ENCODE measurements around the gene BACE2. TPM values are rescaled to one million over a fixed set of nuclear protein-coding genes. Genes with fewer than 3 reads are reported as not detected.

Gene BACE2
- total RNA-seq, 2 experiments from 2014 or later = not detected

- no peaks in the 10 kb centered on the region for H3K36me3 ChIP-seq (ENCODE audit: insufficient read depth, low read length)
Observed at GRCh38 chr21:41199123-41199522, 31.2 kb downstream of the BACE2 start.

GRCh38 chr21:41199588-41199987 lies 31.6 kb downstream of the BACE2 start:
- Histone ChIP-seq H3K4me2 (ENCODE audit: low read length) (no peak overlapping the region), H3K4me3 (ENCODE audit: low read depth, low read length, poor library complexity, severe bottlenecking) (no peak overlapping the region), H3K9me3 (ENCODE audit: low read length) (no peaks in the 10 kb centered on the region), H3K79me2 (ENCODE audit: insufficient read depth, low read depth, low read length) (no peaks in the 10 kb centered on the region), H3K27ac (ENCODE audit: low read depth, low read length, poor library complexity, severe bottlenecking) (no peak overlapping the region), H3K9me2 (ENCODE audit: insufficient read depth, low read length) (no peaks in the 10 kb centered on the region), H3K4me1 (ENCODE audit: insufficient read depth, low read length, poor library complexity, severe bottlenecking) (no peaks in the 10 kb centered on the region), H4K20me1 (ENCODE audit: insufficient read depth, low read length) (no peaks in the 10 kb centered on the region), H3K36me3 (ENCODE audit: insufficient read depth, low read length) (no peaks in the 10 kb centered on the region), H2AFZ (ENCODE audit: low read length) (no peak overlapping the region)
- BruUV-seq (replicated peaks) = no TSS peak
- POLR2A ChIA-PET = interaction anchor here (1.6 kb wide), 1 partner anchor 15 kb away, joined by 4 read pairs; no protein-coding TSS in a partner anchor
- no peak for TF ChIP-seq EZH2phosphoT487 (IDR thresholded peaks at IDR 0.05; ENCODE audit: borderline replicate concordance, low read depth, low read length)
- no peak for TF ChIP-seq CTCF (conservative IDR thresholded peaks at IDR 0.05; ENCODE audit: low read length)
- no peak for DNase-seq (ENCODE audit: low spot score)
- intact Hi-C loops (cut with micrococcal nuclease; ENCODE audit: unreplicated experiment) = no loop called here
- CTCF ChIA-PET (ENCODE audit: unreplicated experiment) = no interaction called here

More at GRCh38 chr21:41199123-41199522, 31.2 kb downstream of the BACE2 start:
- Histone ChIP-seq H3K4me2 (ENCODE audit: low read length) (no peak overlapping the region), H3K27ac (ENCODE audit: low read depth, low read length, poor library complexity, severe bottlenecking) (no peak overlapping the region), H4K20me1 (ENCODE audit: insufficient read depth, low read length) (no peaks in the 10 kb centered on the region), H3K4me1 (ENCODE audit: insufficient read depth, low read length, poor library complexity, severe bottlenecking) (no peaks in the 10 kb centered on the region), H3K9me3 (ENCODE audit: low read length) (no peaks in the 10 kb centered on the region), H3K79me2 (ENCODE audit: insufficient read depth, low read depth, low read length) (no peaks in the 10 kb centered on the region), H3K4me3 (ENCODE audit: low read depth, low read length, poor library complexity, severe bottlenecking) (no peak overlapping the region), H2AFZ (ENCODE audit: low read length) (no peak overlapping the region), H3K9me2 (ENCODE audit: insufficient read depth, low read length) (no peaks in the 10 kb centered on the region)
- CTCF ChIA-PET (ENCODE audit: unreplicated experiment) = no interaction called here
- intact Hi-C loops (cut with micrococcal nuclease; ENCODE audit: unreplicated experiment) = no loop called here
- DNase-seq (ENCODE audit: low spot score) = no peak
- TF ChIP-seq CTCF (conservative IDR thresholded peaks at IDR 0.05; ENCODE audit: low read length) = no peak
- no peak for TF ChIP-seq EZH2phosphoT487 (IDR thresholded peaks at IDR 0.05; ENCODE audit: borderline replicate concordance, low read depth, low read length)
- POLR2A ChIA-PET = interaction anchor here (1.6 kb wide), 1 partner anchor 16 kb away, joined by 4 read pairs; no protein-coding TSS in a partner anchor
- no TSS peak for BruUV-seq (replicated peaks)

GRCh38 chr21:41201385-41201784 lies 33.4 kb downstream of the BACE2 start:
- no TSS peak for BruUV-seq (replicated peaks)

More at GRCh38 chr21:41201385-41201784, 33.4 kb downstream of the BACE2 start:
- no peaks in the 10 kb centered on the region for H3K79me2 ChIP-seq (ENCODE audit: insufficient read depth, low read depth, low read length)
- H3K4me1 ChIP-seq (ENCODE audit: insufficient read depth, low read length, poor library complexity, severe bottlenecking) = no peaks in the 10 kb centered on the region
- no peaks in the 10 kb centered on the region for H3K9me3 ChIP-seq (ENCODE audit: low read length)
- H3K4me3 ChIP-seq (ENCODE audit: low read depth, low read length, poor library complexity, severe bottlenecking) = no peak overlapping the region
- H3K27ac ChIP-seq (ENCODE audit: low read depth, low read length, poor library complexity, severe bottlenecking) = no peak overlapping the region
- no peak for DNase-seq (ENCODE audit: low spot score)
- H2AFZ ChIP-seq (ENCODE audit: low read length) = no peak overlapping the region
- POLR2A ChIA-PET = no interaction called here
- H3K9me2 ChIP-seq (ENCODE audit: insufficient read depth, low read length) = no peaks in the 10 kb centered on the region
- no peak overlapping the region for H3K4me2 ChIP-seq (ENCODE audit: low read length)
- no peak for TF ChIP-seq EZH2phosphoT487 (IDR thresholded peaks at IDR 0.05; ENCODE audit: borderline replicate concordance, low read depth, low read length)
- no peak for TF ChIP-seq CTCF (conservative IDR thresholded peaks at IDR 0.05; ENCODE audit: low read length)
- CTCF ChIA-PET (ENCODE audit: unreplicated experiment) = interaction anchor here (0.5 kb wide), 1 partner anchor 818 kb away, joined by 3 read pairs; no protein-coding TSS in a partner anchor
- intact Hi-C loops (cut with micrococcal nuclease; ENCODE audit: unreplicated experiment) = no loop called here
- H4K20me1 ChIP-seq (ENCODE audit: insufficient read depth, low read length) = no peaks in the 10 kb centered on the region
- H3K36me3 ChIP-seq (ENCODE audit: insufficient read depth, low read length) = no peaks in the 10 kb centered on the region

Measured in OCI-LY7 (cell line).